K562 (cell line): ENCODE data around the gene FETUB. TPM values are rescaled to one million over a fixed set of nuclear protein-coding genes. Genes with fewer than 3 reads are reported as not detected.

Source experiments
- ATAC-seq: fragments of 200-7000 bp; cut with Tn5 transposase; 3 replicates; pipeline ENCODE4 v1.9.1; 2020; ENCODE audit warnings: moderate library complexity
- BruUV-seq: library from RNA; stranded (reverse); fragments of 400-500 nt; replicated peaks from 2 replicates; lab custom pipeline; 2021; lab: Mats Ljungman, UMichigan
- CTCF ChIA-PET: fragments of 300-600 bp; formaldehyde crosslinking; extraction: SDS; loops from one replicate; lab custom pipeline; 2021; ENCODE audit warnings: low intra/inter-chr PET ratio; lab: Yijun Ruan, JAX
- POLR2A ChIA-PET: fragments of 300-600, 350-650 bp; sonication (Branson Sonifier 250); formaldehyde crosslinking; extraction: SDS; loops from one replicate; lab custom pipeline; 2021; ENCODE audit warnings: antibody characterized with exemption, inconsistent platforms; lab: Yijun Ruan, JAX
- DNase-seq, 4 experiments: peaks; one replicate each; pipeline versions ENCODE4 v3.0.0 to v3.0.0-alpha.2; 2011 to 2018; ENCODE audit warnings: low spot score in 3 of 4, mixed read lengths in 3 of 4; ENCODE audit errors: extremely low read depth in 1 of 4
- FAIRE-seq: peaks from 2 replicates; lab custom pipeline; 2011; peaks lifted over from hg19 to GRCh38; lab: Jason Lieb, UNC
- H2AFZ ChIP-seq: 2 replicates; pipeline ENCODE4 v1.6.0; 2011; ENCODE audit warnings: low read depth, low read length, control low read depth, inconsistent platforms
- H3K27ac ChIP-seq: fragments of 200-600 bp; 3 replicates; pipeline ENCODE4 v1.8.0; 2011; ENCODE audit warnings: low read depth, mild to moderate bottlenecking, control low read depth, inconsistent platforms, low read length, moderate library complexity, mixed read lengths; ENCODE audit errors: extremely low read depth
- H3K27me3 ChIP-seq, 2 experiments: fragments of 300-600 bp in 1 of 2; 2 replicates in 1 of 2; 3 replicates in 1 of 2; pipeline versions ENCODE4 v1.6.0 to v1.8.0; 2011; ENCODE audit warnings: inconsistent platforms in 2 of 2, low read length in 2 of 2, mild to moderate bottlenecking in 1 of 2, mixed read lengths in 1 of 2, moderate library complexity in 1 of 2; ENCODE audit not compliant: control insufficient read depth in 2 of 2, insufficient read depth in 2 of 2
- H3K36me3 ChIP-seq: fragments of 300-600 bp; 3 replicates; pipeline ENCODE4 v1.8.0; 2011; ENCODE audit warnings: mild to moderate bottlenecking, low read length, inconsistent platforms; ENCODE audit not compliant: control insufficient read depth, insufficient read depth
- H3K4me1 ChIP-seq, 2 experiments: fragments of 200-600 bp in 1 of 2; replicated peaks in 1 of 2; 2 replicates in 1 of 2; 3 replicates in 1 of 2; pipeline versions ENCODE4 v1.5.1 to v1.8.0; 2011; ENCODE audit warnings: inconsistent platforms in 2 of 2, low read length in 2 of 2, mild to moderate bottlenecking in 1 of 2, mixed read lengths in 1 of 2, moderate library complexity in 1 of 2; ENCODE audit not compliant: control insufficient read depth in 2 of 2, insufficient read depth in 2 of 2
- H3K4me2 ChIP-seq: 2 replicates; pipeline ENCODE4 v1.6.1; 2011; ENCODE audit warnings: low read length, control low read depth, inconsistent platforms, mixed read lengths; ENCODE audit not compliant: insufficient read depth
- H3K4me3 ChIP-seq: fragments of 200-600 bp; sonication (generic), shearing (Covaris generic); 2 replicates; pipeline ENCODE4 v1.5.1; 2016; ENCODE audit warnings: control low read depth, inconsistent platforms
- H3K79me2 ChIP-seq: fragments of 200-600 bp; 3 replicates; pipeline ENCODE4 v1.8.0; 2011; ENCODE audit warnings: low read length, inconsistent platforms; ENCODE audit not compliant: control insufficient read depth, insufficient read depth
- H3K9ac ChIP-seq, 2 experiments: 2 replicates each; pipeline versions ENCODE4 v1.6.0 to v1.6.1; 2011; ENCODE audit warnings: low read depth in 2 of 2, low read length in 2 of 2, control low read depth in 1 of 2, inconsistent platforms in 1 of 2, mild to moderate bottlenecking in 1 of 2, mixed read lengths in 1 of 2; ENCODE audit not compliant: insufficient read depth in 1 of 2
- H3K9me1 ChIP-seq: one replicate; pipeline ENCODE4 v1.6.0; 2011; ENCODE audit warnings: inconsistent platforms, mild to moderate bottlenecking, low read length, moderate library complexity; ENCODE audit not compliant: control insufficient read depth, insufficient read depth
- H3K9me3 ChIP-seq: replicated peaks from 2 replicates; pipeline ENCODE4 v1.5.1; 2011; ENCODE audit warnings: low read depth, low read length, inconsistent platforms; ENCODE audit not compliant: control insufficient read depth, insufficient read depth
- H4K20me1 ChIP-seq: replicated peaks from 2 replicates; pipeline ENCODE4 v1.6.1; 2011; ENCODE audit warnings: low read length, inconsistent platforms, mixed read lengths; ENCODE audit not compliant: control insufficient read depth, insufficient read depth
- BMI1 ChIP-seq: fragments of 150-350 bp; IDR thresholded peaks from 2 replicates; pipeline ENCODE4 v1.6.1; 2014; ENCODE audit warnings: low read length
- CTBP1 ChIP-seq: fragments of 450-650 bp; IDR thresholded peaks from 2 replicates; pipeline ENCODE4 v1.6.1; 2016; ENCODE audit warnings: borderline replicate concordance
- HLTF ChIP-seq: fragments of 450-650 bp; IDR thresholded peaks from 2 replicates; pipeline ENCODE4 v1.6.1; 2016
- MTA2 ChIP-seq: fragments of 450-650 bp; IDR thresholded peaks from 2 replicates; pipeline ENCODE4 v1.6.1; 2016; ENCODE audit warnings: low read depth
- TFAM ChIP-seq: fragments of 250-450 bp; sonication (Bioruptor Pico); conservative IDR thresholded peaks from 2 replicates; pipeline ENCODE4 v1.5.0; 2021; ENCODE audit warnings: mild to moderate bottlenecking, moderate library complexity
- ZFP36 ChIP-seq: fragments of 150-350 bp; IDR thresholded peaks from 2 replicates; pipeline ENCODE4 v1.6.1; 2018; ENCODE audit warnings: low read length, low read depth; ENCODE audit not compliant: partially characterized antibody
- ZNF140 ChIP-seq: fragments of 250-450 bp; sonication (Bioruptor Pico); IDR thresholded peaks from 2 replicates; pipeline ENCODE4 v1.8.0; 2021; ENCODE audit warnings: moderate library complexity, mild to moderate bottlenecking, inconsistent platforms
- ZNF143 ChIP-seq: sonication (generic); formaldehyde crosslinking; IDR thresholded peaks from 2 replicates; pipeline ENCODE4 v1.9.0; 2022; ENCODE audit warnings: mild to moderate bottlenecking, missing genetic modification reagents
- ZNF76 ChIP-seq: fragments of 250-450 bp; sonication (Bioruptor Pico); IDR thresholded peaks from 2 replicates; pipeline ENCODE4 v1.4.0; 2020; ENCODE audit warnings: mild to moderate bottlenecking, moderate library complexity, borderline replicate concordance
- WGBS: fragments of 100-300 bp; shearing (Covaris generic); methylation state at CpG from one replicate; pipeline ENCODE4 v1.1.6; 2016; ENCODE audit warnings: low coverage, mixed read lengths; ENCODE audit not compliant: insufficient coverage; ENCODE audit errors: missing lambda C conversion rate; 5-methylcytosine and 5-hydroxymethylcytosine counted together
- in situ Hi-C: fragments of 300-500 bp; cut with MboI; formaldehyde crosslinking; loops from 4 replicates; pipeline ENCODE4 v1.15.0; 2018; ENCODE audit warnings: inconsistent platforms, mixed read lengths
- intact Hi-C: fragments of 100-400 bp; cut with micrococcal nuclease; formaldehyde crosslinking; loops from 2 replicates; pipeline ENCODE4 v1.14.2; 2022
- polyA plus RNA-seq, 8 experiments: library from polyadenylated mRNA; depleted of rRNA in 4 of 8; stranded (reverse) in 5 of 8; unstranded in 3 of 8; fragments of >200 nt; fragmentation: Nextera tagmentation in 2 of 8; fragmentation: Illumina TruSeq in 1 of 8; extraction: Ambion mirVana in 2 of 8; extraction: Trizol in 1 of 8; gene quantifications; 2 replicates each; pipeline versions ENCODE4 v1.2.1 to v1.2.3, GENCODE V29; 2011 to 2014; ENCODE audit warnings: inconsistent platforms in 1 of 8, missing spikeins in 1 of 8
- total RNA-seq, 7 experiments: library from RNA; depleted of rRNA in 6 of 7; stranded (reverse); fragments of >200 nt in 6 of 7; fragmentation: Illumina TruSeq in 2 of 7; extraction: Trizol in 2 of 7; gene quantifications; 2 replicates each; pipeline versions ENCODE4 v1.2.1 to v1.2.3, GENCODE V29; 2011 to 2021; ENCODE audit warnings: low replicate concordance in 1 of 7
- TF ChIP-seq, protein P1 (sequence below), 2 experiments: fragments of 450-650 bp; formaldehyde crosslinking in 1 of 2; IDR thresholded peaks; 2 replicates each; pipeline versions ENCODE4 v1.4.0 to v1.6.1; 2014 to 2020; ENCODE audit warnings: mild to moderate bottlenecking in 2 of 2, borderline replicate concordance in 1 of 2, low read depth in 1 of 2
- TF ChIP-seq, protein P2 (sequence below), 2 experiments: fragments of 450-650 bp; IDR thresholded peaks; 2 replicates each; pipeline ENCODE4 v1.6.1; 2016

The FETUB gene
- total and polyA plus RNA-seq, 9 of the 15 experiments (the other 6 are each of a cell fraction or from before 2014, with no cell fraction given): not detected

DNA sequence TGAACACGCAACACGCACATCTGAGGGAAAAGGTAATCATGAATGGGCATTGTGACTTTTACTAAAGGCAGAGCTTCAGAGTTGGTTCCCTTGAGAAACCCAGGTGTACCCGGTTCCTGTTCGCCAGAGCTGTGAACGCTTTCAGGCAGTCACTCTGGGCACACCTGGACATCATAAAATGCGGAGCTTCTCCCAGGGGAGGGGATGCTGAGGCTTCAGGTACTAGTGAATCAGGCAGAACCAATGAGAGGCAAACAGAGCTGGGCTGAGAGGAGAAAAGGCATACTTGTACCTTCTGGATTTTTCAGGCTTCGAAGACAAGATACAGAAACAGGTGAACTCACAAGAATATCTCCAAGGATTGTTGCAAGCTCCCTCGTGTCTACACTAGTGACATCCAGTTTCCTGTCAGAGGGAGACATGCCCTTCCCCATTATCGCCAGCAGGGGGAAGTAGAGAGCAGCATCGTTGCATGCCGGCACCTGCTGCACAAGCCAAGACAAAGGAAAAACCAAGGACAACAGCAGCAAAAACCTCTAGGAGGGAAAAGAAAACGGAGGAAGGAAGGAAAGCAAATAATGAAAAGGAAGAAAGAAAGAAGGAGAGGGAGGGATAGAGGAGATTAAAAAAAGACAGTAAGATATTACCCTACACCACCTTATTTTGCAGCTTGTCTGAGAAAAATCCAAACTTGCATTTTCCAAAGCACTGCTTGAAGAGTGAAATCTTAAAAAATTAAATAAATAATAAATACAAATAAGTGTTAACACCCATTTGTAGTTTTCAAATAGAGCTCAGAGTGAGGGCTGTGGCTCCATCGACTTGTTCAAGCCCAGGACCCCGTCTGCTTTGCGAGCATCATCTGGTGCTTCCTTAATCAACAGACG lies 25.4 kb upstream of the FETUB start:
- FAIRE-seq (peak; percentile 98), ATAC-seq (peak; percentile 88), DNase-seq (peak; percentile 78 to 86 (median 83))
- Histone ChIP-seq H3K79me2 (no peaks in the 10 kb centered on the region), H3K4me3 (no peak overlapping the region), H2AFZ (no peak overlapping the region; the same call in 1 of the 2 replicates), H3K9me1 (no peaks in the 10 kb centered on the region), H4K20me1 (no peaks in the 10 kb centered on the region), H3K27me3 (peaks cover 9 to 48% of the 10 kb centered on the region in 2 experiments; a peak in 4 of 5 replicates), H3K4me2 (no peak overlapping the region), H3K9ac (no peak overlapping the region; a peak in 1 of 4 replicates), H3K27ac (no peak overlapping the region), H3K36me3 (no peaks in the 10 kb centered on the region), H3K9me3 (no peaks in the 10 kb centered on the region), H3K4me1 (peaks cover 3 to 10% of the 10 kb centered on the region in 2 experiments; a peak in 3 of 5 replicates)
- CTCF ChIA-PET: interaction anchor here (0.7 to 1.9 kb wide), 7 partner anchors 63 to 954 kb away, joined by 3 to 13 read pairs (median 5); no protein-coding TSS in a partner anchor
- intact Hi-C loops (loop anchor here (1.0 to 10.0 kb wide), 5 partner anchors 33 to 550 kb away; partner anchors contain the start of gene CRYGS), in situ Hi-C loops (loop anchor here (5.0 to 10.0 kb wide), 2 partner anchors 140 to 202 kb away; no protein-coding TSS in a partner anchor)
- POLR2A ChIA-PET: interaction anchor here (0.6 to 4.2 kb wide), 5 partner anchors 18 to 207 kb away, joined by 3 to 41 read pairs (median 5); partner anchors contain the start of genes DNAJB11 and EIF4A2
- 20% methylated on average over 15 of the region's 16 CpGs for WGBS
- no TSS peak for BruUV-seq
- peak; percentile 58; the same call in 1 of the 2 replicates for TF ChIP-seq CTBP1
- peak; percentile 31 for TF ChIP-seq ZFP36
- TF ChIP-seq TFAM (CRISPR knock-in tag): no peak
- no peak for TF ChIP-seq ZNF143 (CRISPR knock-in tag)
- TF ChIP-seq, protein P1, sequence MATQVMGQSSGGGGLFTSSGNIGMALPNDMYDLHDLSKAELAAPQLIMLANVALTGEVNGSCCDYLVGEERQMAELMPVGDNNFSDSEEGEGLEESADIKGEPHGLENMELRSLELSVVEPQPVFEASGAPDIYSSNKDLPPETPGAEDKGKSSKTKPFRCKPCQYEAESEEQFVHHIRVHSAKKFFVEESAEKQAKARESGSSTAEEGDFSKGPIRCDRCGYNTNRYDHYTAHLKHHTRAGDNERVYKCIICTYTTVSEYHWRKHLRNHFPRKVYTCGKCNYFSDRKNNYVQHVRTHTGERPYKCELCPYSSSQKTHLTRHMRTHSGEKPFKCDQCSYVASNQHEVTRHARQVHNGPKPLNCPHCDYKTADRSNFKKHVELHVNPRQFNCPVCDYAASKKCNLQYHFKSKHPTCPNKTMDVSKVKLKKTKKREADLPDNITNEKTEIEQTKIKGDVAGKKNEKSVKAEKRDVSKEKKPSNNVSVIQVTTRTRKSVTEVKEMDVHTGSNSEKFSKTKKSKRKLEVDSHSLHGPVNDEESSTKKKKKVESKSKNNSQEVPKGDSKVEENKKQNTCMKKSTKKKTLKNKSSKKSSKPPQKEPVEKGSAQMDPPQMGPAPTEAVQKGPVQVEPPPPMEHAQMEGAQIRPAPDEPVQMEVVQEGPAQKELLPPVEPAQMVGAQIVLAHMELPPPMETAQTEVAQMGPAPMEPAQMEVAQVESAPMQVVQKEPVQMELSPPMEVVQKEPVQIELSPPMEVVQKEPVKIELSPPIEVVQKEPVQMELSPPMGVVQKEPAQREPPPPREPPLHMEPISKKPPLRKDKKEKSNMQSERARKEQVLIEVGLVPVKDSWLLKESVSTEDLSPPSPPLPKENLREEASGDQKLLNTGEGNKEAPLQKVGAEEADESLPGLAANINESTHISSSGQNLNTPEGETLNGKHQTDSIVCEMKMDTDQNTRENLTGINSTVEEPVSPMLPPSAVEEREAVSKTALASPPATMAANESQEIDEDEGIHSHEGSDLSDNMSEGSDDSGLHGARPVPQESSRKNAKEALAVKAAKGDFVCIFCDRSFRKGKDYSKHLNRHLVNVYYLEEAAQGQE (IDR thresholded peaks at IDR 0.05; ENCODE audit: borderline replicate concordance): peak; percentile 80
- TF ChIP-seq, protein P1 (CRISPR knock-in tag; IDR thresholded peaks at IDR 0.05; ENCODE audit: low read depth): no peak
- TF ChIP-seq ZNF140 (CRISPR knock-in tag): no peak
- TF ChIP-seq, protein P2, sequence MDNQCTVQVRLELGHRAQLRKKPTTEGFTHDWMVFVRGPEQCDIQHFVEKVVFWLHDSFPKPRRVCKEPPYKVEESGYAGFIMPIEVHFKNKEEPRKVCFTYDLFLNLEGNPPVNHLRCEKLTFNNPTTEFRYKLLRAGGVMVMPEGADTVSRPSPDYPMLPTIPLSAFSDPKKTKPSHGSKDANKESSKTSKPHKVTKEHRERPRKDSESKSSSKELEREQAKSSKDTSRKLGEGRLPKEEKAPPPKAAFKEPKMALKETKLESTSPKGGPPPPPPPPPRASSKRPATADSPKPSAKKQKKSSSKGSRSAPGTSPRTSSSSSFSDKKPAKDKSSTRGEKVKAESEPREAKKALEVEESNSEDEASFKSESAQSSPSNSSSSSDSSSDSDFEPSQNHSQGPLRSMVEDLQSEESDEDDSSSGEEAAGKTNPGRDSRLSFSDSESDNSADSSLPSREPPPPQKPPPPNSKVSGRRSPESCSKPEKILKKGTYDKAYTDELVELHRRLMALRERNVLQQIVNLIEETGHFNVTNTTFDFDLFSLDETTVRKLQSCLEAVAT (IDR thresholded peaks at IDR 0.05): peak; percentile 62 to 80; a peak in 3 of 4 replicates
- no peak for TF ChIP-seq ZNF76 (CRISPR knock-in tag)
- peak; percentile 73; the same call in 1 of the 2 replicates for TF ChIP-seq HLTF
- TF ChIP-seq MTA2: 0 out of 2 replicates have a peak, but pooled peaks have one; percentile 39
- 0 out of 2 replicates have a peak, but pooled peaks have one; percentile 39 for TF ChIP-seq BMI1
